Measurements from ENCODE around the gene AP3S2. TPM values are rescaled to one million over a fixed set of nuclear protein-coding genes. Genes with fewer than 3 reads are reported as not detected.

Gene AP3S2
- total and polyA plus RNA-seq, 2 of the 8 experiments (the other 6 are each of a cell fraction or from before 2014, with no cell fraction given), result 19.2 to 45.4 TPM

GRCh38 chr15:89860891-89861290, 32.9 kb downstream of the AP3S2 start:
- H4K5ac ChIP-seq (ENCODE audit: insufficient read length, low read depth, low read length), result no peak overlapping the region
- no peaks in the 10 kb centered on the region for H3K4me1 ChIP-seq (replicated peaks in 1 of 4; ENCODE audit: control insufficient read depth in 3 of 4, insufficient read depth in 4 of 4, low read length in 3 of 4)
- no peak overlapping the region for H3K4ac ChIP-seq (replicated peaks; ENCODE audit: insufficient read length, low read depth, low read length)
- no peak overlapping the region for H2BK5ac ChIP-seq (ENCODE audit: low read depth, low read length)
- H3K79me1 ChIP-seq (ENCODE audit: low read depth, low read length), result no peaks in the 10 kb centered on the region
- ChIA-PET POLR2A (ENCODE audit: partially characterized antibody) (no interaction called here), CTCF (ENCODE audit: partially characterized antibody) (interaction anchor here (0.7 to 4.2 kb wide), 4 partner anchors 15 to 100 kb away, joined by 4 to 24 read pairs (median 6); no protein-coding TSS in a partner anchor)
- H3K18ac ChIP-seq (ENCODE audit: extremely low read depth, low read length), result no peak overlapping the region
- no peak overlapping the region for H2AK5ac ChIP-seq (ENCODE audit: low read depth, low read length)
- DNase-seq (ENCODE audit: low read depth in 1 of 2, low spot score in 2 of 2) (no peak), FAIRE-seq (no peak)
- H2BK15ac ChIP-seq (ENCODE audit: low read length), result no peak overlapping the region
- no peak overlapping the region for H3K4me2 ChIP-seq (ENCODE audit: insufficient read depth in 1 of 2, low read depth in 2 of 2, low read length in 2 of 2)
- H3K56ac ChIP-seq (replicated peaks; ENCODE audit: insufficient read length, low read depth, low read length), result no peak overlapping the region
- H2BK12ac ChIP-seq (ENCODE audit: low read depth, low read length), result no peak overlapping the region
- H2BK120ac ChIP-seq (replicated peaks; ENCODE audit: low read depth, low read length), result no peak overlapping the region
- H3K9me3 ChIP-seq (ENCODE audit: insufficient read depth in 2 of 2, low read depth in 1 of 2, low read length in 1 of 2), result no peaks in the 10 kb centered on the region
- WGBS, 2 experiments (ENCODE audit: extremely low coverage in 1 of 2, insufficient coverage in 1 of 2, insufficient read length in 1 of 2, insufficient replicate concordance in 2 of 2, low coverage in 1 of 2, low lambda C conversion rate in 2 of 2, missing lambda C conversion rate in 1 of 2), result 95% methylated on average over 2 of the region's 2 CpGs; no CpG with 5 or more reads in 1 of the 2 experiments
- no peak overlapping the region for H2AFZ ChIP-seq (ENCODE audit: low read length)
- H4K91ac ChIP-seq (replicated peaks; ENCODE audit: insufficient read length, low read length), result no peak overlapping the region
- no peaks in the 10 kb centered on the region for H4K20me1 ChIP-seq (replicated peaks in 1 of 2; ENCODE audit: control insufficient read depth in 1 of 2, insufficient read depth in 2 of 2, low read length in 2 of 2)
- no peak overlapping the region for H3K23ac ChIP-seq (ENCODE audit: insufficient read length)
- H3K79me2 ChIP-seq (ENCODE audit: control insufficient read depth in 1 of 2, insufficient read depth in 2 of 2, low read length in 2 of 2), result no peaks in the 10 kb centered on the region
- H2BK20ac ChIP-seq (ENCODE audit: low read length), result no peak overlapping the region
- no peak overlapping the region for H4K8ac ChIP-seq (ENCODE audit: extremely low read depth, insufficient read depth, low read length)
- H3K4me3 ChIP-seq (ENCODE audit: extremely low read depth in 1 of 4, insufficient read depth in 2 of 4, low read depth in 3 of 4, low read length in 4 of 4), result no peak overlapping the region
- H3K27ac ChIP-seq (ENCODE audit: low read depth, low read length), result no peak overlapping the region
- H3K36me3 ChIP-seq (ENCODE audit: control insufficient read depth in 2 of 4, insufficient read depth in 4 of 4, low read length in 3 of 4), result peaks cover 0 to 17% (median 8%) of the 10 kb centered on the region in 4 experiments; a peak in 4 of 8 replicates
- H3K14ac ChIP-seq (ENCODE audit: insufficient read length), result no peak overlapping the region
- TF ChIP-seq KDM4A (IDR thresholded peaks at IDR 0.05; ENCODE audit: low read depth, low read length, severe bottlenecking) (no peak), CHD1 (IDR thresholded peaks at IDR 0.05; ENCODE audit: low read depth, low read length) (no peak), USF2 (IDR thresholded peaks at IDR 0.05; ENCODE audit: low read length) (no peak), JUN (IDR thresholded peaks at IDR 0.05; ENCODE audit: low read depth, low read length) (no peak), SP1 (IDR thresholded peaks at IDR 0.05; ENCODE audit: low read depth, low read length) (no peak), KDM1A (IDR thresholded peaks at IDR 0.05; ENCODE audit: borderline replicate concordance, low read length) (no peak), RFX5 (IDR thresholded peaks at IDR 0.05; ENCODE audit: borderline replicate concordance, low read depth, low read length) (no peak)
- H3K9ac ChIP-seq (replicated peaks in 1 of 4; ENCODE audit: extremely low read depth in 1 of 4, low read depth in 3 of 4, low read length in 3 of 4), result no peak overlapping the region
- H3K23me2 ChIP-seq (ENCODE audit: low read depth, low read length), result no peaks in the 10 kb centered on the region
- no peaks in the 10 kb centered on the region for H3K27me3 ChIP-seq (replicated peaks in 1 of 4; ENCODE audit: control insufficient read depth in 3 of 4, extremely low read depth in 1 of 4, insufficient read depth in 3 of 4, low read length in 3 of 4)
